Right renal cortex interstitium (tissue), 3 donors: ENCODE measurements around the gene APOA5. TPM values are rescaled to one million over a fixed set of nuclear protein-coding genes. Genes with fewer than 3 reads are reported as not detected.
A peak's percentile ranks its signal among the peaks of the same experiment; 100 is the strongest.
"Not testable (repeated sequence)": the region's sequence is repeated elsewhere in the genome, so short reads cannot be mapped to it uniquely, and the experiment has no call there.

Experiments used
- DNase-seq, 3 donors: peaks; one replicate each; pipeline ENCODE4 v3.0.0-alpha.2; 2013; ENCODE audit warnings: low read depth in 3 of 3, low spot score in 2 of 3
- polyA plus RNA-seq, 3 donors: library from polyadenylated mRNA; unstranded; fragments of 120-200 nt; gene quantifications; one replicate each; pipeline ENCODE4 v1.2.1, GENCODE V29; 2013; ENCODE audit not compliant: insufficient read length in 3 of 3

Gene APOA5
- polyA plus RNA-seq, 3 donors, result not detected

GRCh38 chr11:116776522-116776984, 15.1 kb downstream of the APOA5 start:
- no peak for DNase-seq

- no peak for DNase-seq
Observed at GRCh38 chr11:116775975-116776374, 15.7 kb downstream of the APOA5 start.

DNA sequence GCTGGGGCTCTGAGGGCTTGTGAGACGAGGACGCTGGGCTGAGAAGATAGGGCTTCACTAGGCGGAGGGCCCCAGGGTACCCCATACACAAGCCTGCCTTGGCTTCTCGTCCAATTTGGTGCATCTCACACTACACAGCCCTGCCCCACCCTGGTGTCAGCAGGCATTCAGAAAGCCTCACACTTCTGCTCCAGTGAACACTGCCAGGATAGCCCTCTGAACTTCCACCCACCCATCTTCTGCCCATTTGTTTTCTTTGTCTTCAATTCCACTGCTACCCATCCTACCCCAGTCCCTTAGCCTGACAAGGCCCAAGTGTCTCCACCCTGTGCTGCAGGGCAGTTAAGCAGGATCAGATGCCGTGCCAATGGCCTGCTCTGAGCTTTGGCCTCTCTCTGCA, 17.0 kb downstream of the APOA5 start:
- no peak for DNase-seq

DNA sequence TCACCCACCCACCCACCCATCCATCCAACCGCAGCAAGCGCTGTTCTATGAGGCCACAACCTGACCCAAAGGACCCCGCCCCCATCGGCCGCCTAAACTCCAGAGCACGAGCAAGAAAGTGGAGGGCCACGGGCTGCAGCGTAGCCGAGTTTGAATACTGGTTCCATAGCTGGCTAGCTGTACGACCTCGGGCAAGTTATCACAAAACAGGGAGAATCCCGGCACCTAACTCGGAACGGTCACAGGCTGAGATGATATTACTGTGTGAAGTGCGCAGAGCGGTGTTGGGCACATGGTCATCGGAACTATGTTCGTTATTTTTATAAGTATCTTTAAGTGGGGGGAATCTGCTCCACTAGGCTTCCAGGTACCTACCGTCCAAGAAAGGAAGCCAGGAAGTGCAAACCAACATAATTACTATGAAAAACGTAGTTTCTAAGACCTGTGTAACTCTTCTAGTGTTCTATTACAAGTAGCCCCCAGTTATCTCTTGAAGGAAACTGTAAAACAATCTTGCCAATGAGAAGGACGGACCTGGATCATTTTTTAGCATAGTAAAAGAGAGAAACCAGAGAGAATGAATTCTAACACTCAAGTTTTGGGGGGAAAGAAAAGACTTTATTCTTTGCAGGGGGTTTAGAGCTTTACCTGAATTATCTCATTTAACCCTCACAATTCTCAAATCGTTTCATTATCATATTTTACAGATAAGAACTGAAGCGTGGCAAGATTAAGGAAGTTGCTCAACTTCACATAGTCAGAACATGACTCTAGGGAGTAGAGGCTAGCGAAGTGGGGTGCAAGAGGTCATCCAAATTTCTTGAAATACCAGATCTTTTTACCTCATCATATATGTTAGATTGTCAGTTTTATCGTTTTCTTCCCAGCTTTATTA, 18.2 kb downstream of the APOA5 start:
- DNase-seq, result no peak

GRCh38 chr11:116772443-116773202, 19.1 kb downstream of the APOA5 start, which contains the start of gene BUD13:
Gene BUD13, minus strand, starts transcription at chr11:116772987. Its CDS starts 23 bp downstream, at chr11:116772964.
- peak in 2 of 3 donors; percentile 75 to 82 for DNase-seq

DNA sequence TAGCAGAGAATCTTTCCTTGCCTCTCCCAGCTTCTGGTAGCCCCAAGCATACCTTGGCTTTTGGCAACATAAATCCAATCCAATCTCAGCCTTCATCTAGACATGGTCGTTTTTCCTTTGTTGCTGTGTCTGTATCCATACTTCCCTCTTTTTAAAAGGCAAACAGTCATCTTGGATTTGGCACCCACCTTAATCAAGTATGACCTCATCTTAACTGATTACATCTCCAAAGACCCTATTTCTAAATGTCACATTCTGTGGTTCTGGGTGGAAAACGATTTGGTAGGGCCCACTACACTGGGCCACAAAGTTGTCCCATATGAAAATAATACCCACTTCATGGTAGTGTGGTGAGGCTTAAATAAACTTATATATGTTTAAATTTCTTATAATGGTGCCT, 19.7 kb downstream of the APOA5 start:
- DNase-seq, result no peak

DNA sequence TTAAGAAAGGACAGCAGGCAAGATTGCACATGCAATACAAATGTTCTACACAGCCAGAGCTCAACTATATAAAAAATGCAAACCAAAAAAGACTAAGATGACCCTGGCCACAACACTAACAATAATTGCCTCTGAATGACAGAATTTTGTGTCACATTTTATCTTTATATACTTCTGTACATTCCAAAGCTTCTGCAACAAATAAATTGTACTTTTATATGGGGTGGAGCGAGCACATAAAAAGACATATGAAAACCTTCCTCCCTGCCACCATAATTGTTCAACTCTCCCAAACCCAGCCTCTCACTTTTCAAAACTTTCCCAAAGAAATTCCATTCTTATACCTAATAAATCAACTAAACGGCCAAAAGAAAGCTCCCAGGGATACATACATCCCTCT, 29.5 kb downstream of the APOA5 start:
- DNase-seq, result no peak

- DNase-seq, result not testable (repeated sequence)
Observed at GRCh38 chr11:116756044-116756443, 35.6 kb downstream of the APOA5 start.

DNA sequence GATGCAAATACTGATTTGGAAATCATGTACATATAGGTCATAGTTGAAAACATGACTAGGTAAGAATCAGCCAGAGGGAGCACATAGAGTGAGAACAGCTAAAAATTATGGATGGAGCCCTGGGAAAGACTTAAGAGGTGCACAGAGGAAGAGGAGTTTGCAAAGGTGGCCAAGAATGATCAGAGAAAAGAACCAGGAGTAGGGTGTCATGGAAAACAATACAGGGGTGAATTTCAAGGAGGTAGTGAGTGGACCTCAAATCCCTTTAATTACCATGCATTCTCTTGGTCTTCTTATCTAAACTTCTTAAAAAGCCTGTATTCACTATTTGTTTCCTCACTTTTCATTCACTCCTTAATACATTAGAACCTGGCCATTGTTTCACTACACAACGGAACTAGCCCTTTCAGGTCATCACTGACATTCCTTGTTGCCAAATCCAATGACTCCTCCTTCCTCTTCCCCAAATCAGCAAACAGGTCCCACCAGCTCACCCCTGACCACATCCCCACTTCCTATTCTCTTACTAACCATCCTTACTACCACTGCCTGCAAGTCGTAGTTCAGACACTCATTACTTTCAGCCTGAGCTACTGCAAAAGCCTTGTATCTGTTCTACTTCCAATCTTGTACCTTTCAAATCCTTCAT, 41.5 kb downstream of the APOA5 start:
- no peak for DNase-seq

GRCh38 chr11:116742104-116742503, 49.6 kb downstream of the APOA5 start:
- DNase-seq, result no peak

GRCh38 chr11:116740741-116741140, 50.9 kb downstream of the APOA5 start:
- no peak for DNase-seq

Other genes starting within 250 kb of the APOA5 start
- 10 to 100 TPM; 36.4 to 42.4 (median 39.3) TPM for gene BUD13, start 18.9 kb downstream of the APOA5 start, polyA plus RNA-seq
- 10 to 100 TPM; 60.3 to 67.8 (median 60.6) TPM for gene ZPR1, start 3.9 kb downstream of the APOA5 start, polyA plus RNA-seq
- gene APOA4, start 31.4 kb upstream of the APOA5 start, polyA plus RNA-seq, result not detected
- 10 to 100 TPM in 1 of 3 donors, 1 to 10 TPM in 2; 3.7 to 10.2 (median 7.1) TPM for gene APOC3, start 38.0 kb upstream of the APOA5 start, polyA plus RNA-seq
- 100 to 1,000 TPM in 2 of 3 donors, 10 to 100 TPM in 1; 79.4 to 134 (median 123) TPM for gene APOA1, start 45.7 kb upstream of the APOA5 start, polyA plus RNA-seq